Tibial nerve (tissue), 4 donors: Measurements from ENCODE around the gene RBM38. TPM values are rescaled to one million over a fixed set of nuclear protein-coding genes. Genes with fewer than 3 reads are reported as not detected.

Experiments used
- DNase-seq, 2 donors: peaks; one replicate each; pipeline ENCODE4 v3.0.0-alpha.2; 2019; ENCODE audit warnings: low spot score in 2 of 2
- H3K27ac ChIP-seq, 4 donors: fragments of 200-600 bp; sonication (generic) in 3 of 4; one replicate each; pipeline ENCODE4 v1.5.1; 2017 to 2019; ENCODE audit warnings: mild to moderate bottlenecking in 1 of 4
- H3K27me3 ChIP-seq, 2 donors: fragments of 200-600 bp; sonication (generic) in 1 of 2; one replicate each; pipeline versions ENCODE4 v1.5.1 to v1.6.0; 2017 to 2019
- H3K36me3 ChIP-seq, 3 donors: fragments of 200-600 bp; sonication (generic); one replicate each; pipeline ENCODE4 v1.5.1; 2018 to 2019
- H3K4me1 ChIP-seq, 4 donors: fragments of 200-600 bp; sonication (generic) in 3 of 4; one replicate each; pipeline ENCODE4 v1.5.1; 2017 to 2019
- H3K4me3 ChIP-seq, 4 donors: fragments of 200-600 bp; sonication (generic) in 3 of 4; one replicate each; pipeline ENCODE4 v1.5.1; 2017 to 2019; ENCODE audit warnings: mild to moderate bottlenecking in 1 of 4, moderate library complexity in 1 of 4
- H3K9me3 ChIP-seq, 4 donors: fragments of 200-600 bp; sonication (generic) in 3 of 4; one replicate each; pipeline ENCODE4 v1.5.1; 2017 to 2019
- EP300 ChIP-seq, 2 donors: sonication (generic); formaldehyde crosslinking; IDR thresholded peaks; one replicate each; pipeline ENCODE4 v1.6.1; 2017; ENCODE audit warnings: antibody characterized with exemption in 2 of 2, mild to moderate bottlenecking in 1 of 2
- POLR2A ChIP-seq, 2 donors: fragments of 450-650 bp; IDR thresholded peaks; one replicate each; pipeline ENCODE4 v1.6.1; 2017; ENCODE audit warnings: antibody characterized with exemption in 2 of 2, mild to moderate bottlenecking in 2 of 2, moderate library complexity in 2 of 2
- WGBS, 2 donors: methylation state at CpG; one replicate each; pipeline ENCODE4 v1.1.5; 2018; 5-methylcytosine and 5-hydroxymethylcytosine counted together
- total RNA-seq, 4 donors: library from RNA; depleted of rRNA; stranded (reverse); fragments of >200 nt; gene quantifications; one replicate each; pipeline ENCODE4 v1.1.0, GENCODE V29; 2016
- TF ChIP-seq, protein P1 (sequence below), 5 experiments: fragments of 200-600 bp in 3 of 5; fragments of 450-650 bp in 2 of 5; sonication (generic) in 3 of 5; IDR thresholded peaks; one replicate each; pipeline ENCODE4 v1.5.1; 2016 to 2019; ENCODE audit warnings: antibody characterized with exemption in 5 of 5, mild to moderate bottlenecking in 3 of 5, moderate library complexity in 2 of 5

Gene RBM38
- total RNA-seq, 4 donors from 2014 or later = 4.8 to 14.4 (median 5.8) TPM

DNA sequence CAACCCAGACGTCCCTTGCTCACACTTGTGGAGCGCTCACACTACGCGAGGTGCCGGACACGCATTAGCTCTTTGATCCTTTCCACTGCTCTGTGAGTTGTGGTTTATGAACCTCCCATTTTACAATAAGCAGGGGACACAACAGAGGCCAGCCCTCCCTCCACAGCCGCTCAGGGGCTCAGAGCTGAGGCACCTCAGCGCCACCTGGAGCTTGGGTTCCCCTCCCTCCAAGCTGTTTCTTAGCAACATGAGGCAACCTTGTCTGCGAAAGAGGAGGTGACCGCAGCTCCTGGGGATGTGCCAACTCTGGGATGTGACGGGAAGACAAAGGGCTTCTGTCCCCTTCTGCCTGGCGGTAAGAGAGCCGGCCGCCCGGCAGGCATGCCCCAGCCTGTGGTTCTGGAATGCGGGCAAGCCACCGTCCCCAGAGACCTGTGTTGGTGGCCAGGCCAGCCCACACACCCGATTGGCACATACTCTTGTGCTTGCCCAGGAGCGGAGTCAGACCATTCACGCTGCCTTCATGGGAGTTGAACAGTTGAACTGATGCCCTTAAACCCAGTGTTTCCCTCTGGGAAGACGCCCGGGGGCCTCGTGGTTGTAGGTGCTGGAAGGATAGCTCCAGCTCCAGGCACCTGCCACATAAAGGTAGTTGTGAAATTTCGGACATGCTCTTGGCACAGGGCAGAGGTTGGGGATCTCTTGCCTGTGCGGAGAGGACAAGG, 44.5 kb downstream of the RBM38 start:
- peak in 1 of 2 donors; percentile 20 for DNase-seq
- 34 to 49% methylated on average over 23 to 24 of the region's 25 CpGs for WGBS, 2 donors
- Histone ChIP-seq H3K4me1 (peaks cover 0 to 23% (median 12%) of the 10 kb centered on the region in 4 donors), H3K27me3 (no peaks in the 10 kb centered on the region), H3K4me3 (no peak overlapping the region), H3K27ac (no peak overlapping the region), H3K36me3 (no peaks in the 10 kb centered on the region), H3K9me3 (peaks cover 0 to 10% (median 0%) of the 10 kb centered on the region in 4 donors)
- TF ChIP-seq, protein P1, sequence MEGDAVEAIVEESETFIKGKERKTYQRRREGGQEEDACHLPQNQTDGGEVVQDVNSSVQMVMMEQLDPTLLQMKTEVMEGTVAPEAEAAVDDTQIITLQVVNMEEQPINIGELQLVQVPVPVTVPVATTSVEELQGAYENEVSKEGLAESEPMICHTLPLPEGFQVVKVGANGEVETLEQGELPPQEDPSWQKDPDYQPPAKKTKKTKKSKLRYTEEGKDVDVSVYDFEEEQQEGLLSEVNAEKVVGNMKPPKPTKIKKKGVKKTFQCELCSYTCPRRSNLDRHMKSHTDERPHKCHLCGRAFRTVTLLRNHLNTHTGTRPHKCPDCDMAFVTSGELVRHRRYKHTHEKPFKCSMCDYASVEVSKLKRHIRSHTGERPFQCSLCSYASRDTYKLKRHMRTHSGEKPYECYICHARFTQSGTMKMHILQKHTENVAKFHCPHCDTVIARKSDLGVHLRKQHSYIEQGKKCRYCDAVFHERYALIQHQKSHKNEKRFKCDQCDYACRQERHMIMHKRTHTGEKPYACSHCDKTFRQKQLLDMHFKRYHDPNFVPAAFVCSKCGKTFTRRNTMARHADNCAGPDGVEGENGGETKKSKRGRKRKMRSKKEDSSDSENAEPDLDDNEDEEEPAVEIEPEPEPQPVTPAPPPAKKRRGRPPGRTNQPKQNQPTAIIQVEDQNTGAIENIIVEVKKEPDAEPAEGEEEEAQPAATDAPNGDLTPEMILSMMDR (IDR thresholded peaks at IDR 0.05) = no peak
- TF ChIP-seq EP300 (IDR thresholded peaks at IDR 0.05) (no peak), POLR2A (IDR thresholded peaks at IDR 0.05) (no peak)

DNA sequence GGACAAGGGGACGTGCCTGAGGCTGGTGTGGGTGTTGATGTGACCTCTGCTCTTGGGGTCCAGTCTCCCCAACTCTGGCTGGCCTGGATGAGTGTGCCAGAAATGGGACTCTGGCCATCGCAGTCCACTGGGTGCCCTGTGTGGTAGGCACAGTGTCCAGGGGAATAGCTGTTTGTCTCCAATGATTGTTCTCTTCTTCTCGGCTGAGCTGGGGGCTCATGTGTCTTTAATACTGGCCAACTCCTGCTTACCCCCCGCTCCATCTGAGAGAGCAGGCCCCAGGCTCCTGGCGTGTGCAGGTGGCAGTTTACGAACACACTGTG, 45.0 kb downstream of the RBM38 start:
- H3K4me3 ChIP-seq = no peak overlapping the region
- WGBS, 2 donors = 87 to 88% methylated on average over 6 of the region's 6 CpGs
- H3K4me1 ChIP-seq = peaks cover 0 to 29% (median 17%) of the 10 kb centered on the region in 4 donors
- no peaks in the 10 kb centered on the region for H3K36me3 ChIP-seq
- no peaks in the 10 kb centered on the region for H3K27me3 ChIP-seq
- H3K9me3 ChIP-seq = peaks cover 0 to 10% (median 0%) of the 10 kb centered on the region in 4 donors
- H3K27ac ChIP-seq = no peak overlapping the region
- TF ChIP-seq, protein P1 (IDR thresholded peaks at IDR 0.05) = no peak
- TF ChIP-seq POLR2A (IDR thresholded peaks at IDR 0.05) = no peak
- TF ChIP-seq EP300 (IDR thresholded peaks at IDR 0.05) = no peak
- no peak for DNase-seq

DNA sequence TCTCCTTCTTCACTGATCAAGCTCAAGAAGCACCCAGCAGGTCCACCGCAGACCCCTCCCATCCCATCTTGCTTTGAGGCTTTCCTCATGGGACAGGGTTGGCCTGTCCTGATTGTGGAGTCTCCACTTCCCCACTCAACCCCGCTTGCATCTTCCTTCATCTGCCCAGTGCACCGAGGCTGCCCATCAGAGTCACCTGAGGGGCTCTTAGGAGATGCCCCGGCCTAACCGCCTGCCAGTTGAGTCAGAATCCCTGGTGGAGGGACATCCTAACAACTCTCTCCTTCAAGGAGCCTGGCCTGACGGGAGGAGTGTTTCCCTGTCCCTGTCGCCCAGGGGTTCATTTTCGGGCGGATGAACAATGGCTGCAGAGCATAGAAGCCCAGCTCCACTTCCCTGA, 46.1 kb downstream of the RBM38 start:
- H3K4me3 ChIP-seq = no peak overlapping the region
- peaks cover 0 to 10% (median 0%) of the 10 kb centered on the region in 4 donors for H3K9me3 ChIP-seq
- no peak overlapping the region for H3K27ac ChIP-seq
- H3K4me1 ChIP-seq = peaks cover 0 to 35% (median 19%) of the 10 kb centered on the region in 4 donors
- H3K36me3 ChIP-seq = no peaks in the 10 kb centered on the region
- no peak for DNase-seq
- no peaks in the 10 kb centered on the region for H3K27me3 ChIP-seq
- WGBS, 2 donors = 84 to 95% methylated on average over 8 to 9 of the region's 9 CpGs
- TF ChIP-seq POLR2A (IDR thresholded peaks at IDR 0.05) = no peak
- no peak for TF ChIP-seq EP300 (IDR thresholded peaks at IDR 0.05)
- TF ChIP-seq, protein P1 (IDR thresholded peaks at IDR 0.05) = no peak

DNA sequence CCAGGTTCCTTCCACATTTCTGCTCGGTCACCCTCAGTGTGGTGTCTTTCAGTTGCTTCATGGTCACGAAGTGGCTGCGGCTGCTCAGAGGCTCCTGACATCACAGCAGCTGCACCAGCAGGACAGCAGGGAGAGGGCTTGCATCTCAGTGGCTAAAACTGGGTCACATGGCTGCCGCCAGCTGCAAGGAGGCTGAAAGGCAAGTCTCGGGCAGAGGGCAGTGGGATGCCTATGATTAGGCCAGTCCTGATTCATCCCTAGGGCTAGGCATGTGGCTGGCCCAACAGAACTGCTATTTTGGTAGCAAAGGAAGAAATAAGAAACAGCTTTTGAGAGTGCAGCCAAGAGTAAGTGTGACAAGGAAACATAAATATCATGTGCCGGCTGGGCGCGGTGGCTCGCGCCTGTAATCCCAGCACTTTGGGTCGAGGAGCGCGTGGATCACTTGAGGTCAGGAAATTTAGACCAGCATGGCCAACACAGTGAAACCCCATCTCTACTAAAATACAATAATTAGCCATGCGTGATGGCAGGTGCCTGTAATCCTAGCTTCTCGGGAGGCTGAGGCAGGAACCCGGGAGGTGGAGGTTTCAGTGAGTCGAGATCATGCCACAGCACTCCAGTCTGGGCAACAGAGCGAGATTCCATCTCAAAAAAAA, 46.6 kb downstream of the RBM38 start:
- Histone ChIP-seq H3K4me1 (peaks cover 0 to 32% (median 17%) of the 10 kb centered on the region in 4 donors), H3K9me3 (peaks cover 0 to 10% (median 0%) of the 10 kb centered on the region in 4 donors), H3K27me3 (no peaks in the 10 kb centered on the region), H3K27ac (no peak overlapping the region), H3K4me3 (no peak overlapping the region), H3K36me3 (no peaks in the 10 kb centered on the region)
- no peak for DNase-seq
- TF ChIP-seq, protein P1 (IDR thresholded peaks at IDR 0.05) = no peak
- TF ChIP-seq POLR2A (IDR thresholded peaks at IDR 0.05) = no peak
- no peak for TF ChIP-seq EP300 (IDR thresholded peaks at IDR 0.05)
- 87 to 97% methylated on average over 16 to 18 of the region's 18 CpGs for WGBS, 2 donors

DNA sequence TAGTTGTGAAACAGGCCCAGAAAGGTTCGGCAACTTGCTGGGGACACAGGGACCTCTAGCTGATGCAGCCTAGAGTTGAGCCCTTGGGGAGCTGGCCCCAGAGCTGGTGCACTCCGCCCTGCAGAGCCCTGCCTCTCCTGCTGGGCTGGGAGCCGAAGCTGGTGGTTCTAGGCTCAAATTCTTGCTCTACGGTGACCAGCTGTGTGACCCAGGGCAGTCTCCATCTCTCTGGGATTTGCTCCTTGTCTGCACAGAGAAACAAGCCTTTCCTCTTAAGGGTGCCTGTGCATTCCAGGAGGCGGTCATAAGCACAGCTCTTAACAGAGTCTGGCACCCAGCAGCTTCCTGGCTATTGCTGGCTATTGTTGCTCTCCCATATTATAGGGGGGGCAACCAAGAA, 47.4 kb downstream of the RBM38 start:
- Histone ChIP-seq H3K27ac (no peak overlapping the region), H3K4me1 (peaks cover 0 to 25% (median 13%) of the 10 kb centered on the region in 4 donors), H3K9me3 (peaks cover 0 to 10% (median 0%) of the 10 kb centered on the region in 4 donors), H3K36me3 (no peaks in the 10 kb centered on the region), H3K27me3 (no peaks in the 10 kb centered on the region), H3K4me3 (no peak overlapping the region)
- no peak for DNase-seq
- WGBS, 2 donors = 58 to 79% methylated on average over 5 of the region's 5 CpGs
- TF ChIP-seq POLR2A (IDR thresholded peaks at IDR 0.05) (no peak), EP300 (IDR thresholded peaks at IDR 0.05) (no peak)
- TF ChIP-seq, protein P1 (IDR thresholded peaks at IDR 0.05) = no peak
